CD4-positive, alpha-beta T cell treated with Interleukin-21 for 1 hour (primary cell): ENCODE measurements around the gene ETV4.

Experiments
- DNase-seq: peaks from one replicate; pipeline ENCODE4 v3.0.0-alpha.2; 2020

The ETV4 gene

GRCh38 chr17:43572368-43572980 is 26.3 kb upstream of the ETV4 start:
- DNase-seq = no peak

GRCh38 chr17:43570518-43570928 is 24.4 kb upstream of the ETV4 start:
- DNase-seq = no peak

GRCh38 chr17:43568506-43569082 is 22.5 kb upstream of the ETV4 start:
- no peak for DNase-seq

- no peak for DNase-seq
These were observed 17.8 kb upstream of the ETV4 start for GRCh38 chr17:43563600-43564594.

- no peak for DNase-seq
These were observed 16.8 kb upstream of the ETV4 start for GRCh38 chr17:43562679-43563599.

- DNase-seq = no peak
These were observed 14.6 kb upstream of the ETV4 start for GRCh38 chr17:43560461-43561427.

GRCh38 chr17:43559161-43559816 is 13.1 kb upstream of the ETV4 start:
- DNase-seq = no peak

- DNase-seq = no peak
These were observed 12.6 kb upstream of the ETV4 start for GRCh38 chr17:43558805-43559160.

GRCh38 chr17:43556292-43556691 is 10.2 kb upstream of the ETV4 start:
- DNase-seq = peak; percentile 22

- no peak for DNase-seq
These were observed 8.7 kb upstream of the ETV4 start for GRCh38 chr17:43554857-43555256.

- no peak for DNase-seq
These were observed 7.4 kb upstream of the ETV4 start for GRCh38 chr17:43553573-43553972.

GRCh38 chr17:43552229-43552837 is 6.2 kb upstream of the ETV4 start:
- DNase-seq = no peak

- DNase-seq = no peak
These were observed 4.6 kb upstream of the ETV4 start for GRCh38 chr17:43550754-43551153.

- no peak for DNase-seq
These were observed 3.4 kb upstream of the ETV4 start for GRCh38 chr17:43549496-43549895.

GRCh38 chr17:43548689-43549379 is 2.7 kb upstream of the ETV4 start:
- no peak for DNase-seq

- no peak for DNase-seq
These were observed 1.6 kb upstream of the ETV4 start for GRCh38 chr17:43547659-43548256.

GRCh38 chr17:43547189-43547550 is 1.0 kb upstream of the ETV4 start:
- DNase-seq = no peak

- DNase-seq = peak; percentile 27
These were observed 832 bp downstream of the ETV4 start for GRCh38 chr17:43545383-43545632.

GRCh38 chr17:43543771-43544575 is 2.2 kb downstream of the ETV4 start:
- DNase-seq = no peak
